Neural cell (in vitro differentiated cells): Measurements from ENCODE around the gene FIGLA.

Source experiments
- EP300 ChIP-seq: fragments of 450-650 bp; conservative IDR thresholded peaks from 2 replicates; pipeline ENCODE4 v1.6.1; 2014; ENCODE audit warnings: antibody characterized with exemption, mild to moderate bottlenecking, moderate library complexity; ENCODE audit not compliant: poor library complexity, severe bottlenecking
- POLR2AphosphoS5 ChIP-seq: IDR thresholded peaks from 2 replicates; pipeline ENCODE4 v1.6.1; 2012
- REST ChIP-seq: IDR thresholded peaks from 2 replicates; pipeline ENCODE4 v1.6.1; 2012; ENCODE audit warnings: borderline replicate concordance
- SMC3 ChIP-seq: fragments of 450-650 bp; conservative IDR thresholded peaks from 2 replicates; pipeline ENCODE4 v1.6.1; 2014; ENCODE audit warnings: antibody characterized with exemption, mild to moderate bottlenecking, moderate library complexity; ENCODE audit not compliant: poor library complexity
- TAF1 ChIP-seq: IDR thresholded peaks from 2 replicates; pipeline ENCODE4 v1.6.1; 2012; ENCODE audit warnings: low read depth
- TF ChIP-seq, protein P1 (sequence below): fragments of 450-650 bp; IDR thresholded peaks from 2 replicates; pipeline ENCODE4 v1.5.1; 2014; ENCODE audit warnings: antibody characterized with exemption, mild to moderate bottlenecking, moderate library complexity; ENCODE audit not compliant: poor library complexity, severe bottlenecking

DNA sequence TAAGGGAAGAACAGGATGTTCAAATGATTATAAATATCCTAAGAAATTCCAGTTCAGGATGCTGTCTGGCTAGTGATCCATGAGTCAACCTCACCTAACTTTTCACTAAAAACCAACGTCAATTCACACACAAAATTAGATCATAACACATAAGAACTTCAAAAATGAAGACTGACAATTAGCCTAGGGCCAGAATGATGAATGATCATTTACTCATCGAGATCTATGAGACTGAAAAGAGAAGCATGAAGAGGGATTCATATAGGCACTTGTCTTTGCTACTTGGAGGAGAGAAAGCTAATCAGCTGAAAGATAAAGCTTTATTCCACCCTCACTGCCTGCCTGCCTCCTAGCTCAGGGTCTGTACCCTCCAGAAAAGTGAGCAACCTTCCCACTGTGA, 52.3 kb downstream of the FIGLA start:
- TF ChIP-seq REST = no peak
- no peak for TF ChIP-seq TAF1
- no peak for TF ChIP-seq EP300
- TF ChIP-seq, protein P1, sequence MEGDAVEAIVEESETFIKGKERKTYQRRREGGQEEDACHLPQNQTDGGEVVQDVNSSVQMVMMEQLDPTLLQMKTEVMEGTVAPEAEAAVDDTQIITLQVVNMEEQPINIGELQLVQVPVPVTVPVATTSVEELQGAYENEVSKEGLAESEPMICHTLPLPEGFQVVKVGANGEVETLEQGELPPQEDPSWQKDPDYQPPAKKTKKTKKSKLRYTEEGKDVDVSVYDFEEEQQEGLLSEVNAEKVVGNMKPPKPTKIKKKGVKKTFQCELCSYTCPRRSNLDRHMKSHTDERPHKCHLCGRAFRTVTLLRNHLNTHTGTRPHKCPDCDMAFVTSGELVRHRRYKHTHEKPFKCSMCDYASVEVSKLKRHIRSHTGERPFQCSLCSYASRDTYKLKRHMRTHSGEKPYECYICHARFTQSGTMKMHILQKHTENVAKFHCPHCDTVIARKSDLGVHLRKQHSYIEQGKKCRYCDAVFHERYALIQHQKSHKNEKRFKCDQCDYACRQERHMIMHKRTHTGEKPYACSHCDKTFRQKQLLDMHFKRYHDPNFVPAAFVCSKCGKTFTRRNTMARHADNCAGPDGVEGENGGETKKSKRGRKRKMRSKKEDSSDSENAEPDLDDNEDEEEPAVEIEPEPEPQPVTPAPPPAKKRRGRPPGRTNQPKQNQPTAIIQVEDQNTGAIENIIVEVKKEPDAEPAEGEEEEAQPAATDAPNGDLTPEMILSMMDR = no peak
- TF ChIP-seq POLR2AphosphoS5 = no peak
- TF ChIP-seq SMC3 = no peak
